Colonic mucosa (tissue), 4 donors: ENCODE results near the gene VSIG4. TPM values are rescaled to one million over a fixed set of nuclear protein-coding genes. Genes with fewer than 3 reads are reported as not detected.

Experiments used
- DNase-seq: peaks from one replicate; pipeline ENCODE4 v3.0.0-alpha.2; 2020
- H3K27ac ChIP-seq: fragments of 200-600 bp; one replicate; pipeline ENCODE4 v1.8.0; 2021
- H3K27me3 ChIP-seq: fragments of 200-600 bp; one replicate; pipeline ENCODE4 v1.8.0; 2021
- H3K36me3 ChIP-seq: fragments of 200-600 bp; one replicate; pipeline ENCODE4 v1.8.0; 2021
- H3K4me1 ChIP-seq: fragments of 200-600 bp; one replicate; pipeline ENCODE4 v1.8.0; 2021; ENCODE audit warnings: mild to moderate bottlenecking
- H3K4me3 ChIP-seq: fragments of 200-600 bp; one replicate; pipeline ENCODE4 v1.8.0; 2021
- H3K9ac ChIP-seq, 2 donors: one replicate each; pipeline ENCODE4 v1.7.0; 2013; ENCODE audit warnings: control low read depth in 2 of 2, low read depth in 2 of 2, low read length in 2 of 2
- H3K9me3 ChIP-seq: fragments of 200-600 bp; one replicate; pipeline ENCODE4 v1.8.0; 2021
- CTCF ChIP-seq: fragments of 200-600 bp; IDR thresholded peaks from one replicate; pipeline ENCODE4 v1.8.0; 2022; ENCODE audit warnings: antibody characterized with exemption, mild to moderate bottlenecking
- intact Hi-C: fragments of 100-400 bp; cut with DNase I; formaldehyde crosslinking; loops from one replicate; pipeline ENCODE4 v1.14.1; 2022
- total RNA-seq, 2 donors: library from RNA; stranded (reverse); fragmentation: NEBNext Ultra II Directional in 1 of 2; extraction: Animal tissue kit (Norgen Biotek cat#: 25700) in 1 of 2; gene quantifications; one replicate each; pipeline ENCODE4 v1.2.1, GENCODE V29; 2021
- donor health status: healthy.
- donor health status: DM: no; HTN: no; CAD: no.
- donor health status: DM: no; HTN: no; CAD: no.

VSIG4 gene
- total RNA-seq, 2 donors from 2014 or later, result 5.7 to 14.1 TPM

GRCh38 chrX:66005830-66006449, 33.9 kb downstream of the VSIG4 start:
- H3K27me3 ChIP-seq, result no peaks in the 10 kb centered on the region
- TF ChIP-seq CTCF, result no peak
- no peak overlapping the region for H3K9ac ChIP-seq
- H3K36me3 ChIP-seq, result no peaks in the 10 kb centered on the region
- no peak overlapping the region for H3K27ac ChIP-seq
- H3K4me1 ChIP-seq, result no peaks in the 10 kb centered on the region
- intact Hi-C loops, result no loop called here
- DNase-seq, result no peak
- H3K9me3 ChIP-seq, result no peaks in the 10 kb centered on the region
- H3K4me3 ChIP-seq, result no peak overlapping the region

- intact Hi-C loops, result no loop called here
- Histone ChIP-seq H3K4me1 (no peaks in the 10 kb centered on the region), H3K27me3 (no peaks in the 10 kb centered on the region), H3K4me3 (no peak overlapping the region), H3K27ac (no peak overlapping the region), H3K9ac (no peak overlapping the region), H3K9me3 (no peaks in the 10 kb centered on the region), H3K36me3 (no peaks in the 10 kb centered on the region)
- DNase-seq, result no peak
- no peak for TF ChIP-seq CTCF
These were observed 34.7 kb downstream of the VSIG4 start for GRCh38 chrX:66004928-66005829.

- Histone ChIP-seq H3K9ac (no peak overlapping the region), H3K27ac (no peak overlapping the region), H3K9me3 (no peaks in the 10 kb centered on the region), H3K27me3 (no peaks in the 10 kb centered on the region), H3K4me1 (no peaks in the 10 kb centered on the region), H3K36me3 (no peaks in the 10 kb centered on the region), H3K4me3 (no peak overlapping the region)
- intact Hi-C loops, result no loop called here
- DNase-seq, result no peak
- no peak for TF ChIP-seq CTCF
These were observed 36.8 kb downstream of the VSIG4 start for GRCh38 chrX:66002824-66003680.

GRCh38 chrX:66001596-66001995, 38.3 kb downstream of the VSIG4 start:
- TF ChIP-seq CTCF, result no peak
- H3K4me1 ChIP-seq, result no peaks in the 10 kb centered on the region
- H3K36me3 ChIP-seq, result no peaks in the 10 kb centered on the region
- no peaks in the 10 kb centered on the region for H3K9me3 ChIP-seq
- no peak for DNase-seq
- H3K27ac ChIP-seq, result no peak overlapping the region
- intact Hi-C loops, result no loop called here
- H3K9ac ChIP-seq, result no peak overlapping the region
- H3K4me3 ChIP-seq, result no peak overlapping the region
- H3K27me3 ChIP-seq, result no peaks in the 10 kb centered on the region

GRCh38 chrX:66000628-66001272, 39.1 kb downstream of the VSIG4 start:
- H3K36me3 ChIP-seq, result no peaks in the 10 kb centered on the region
- no peaks in the 10 kb centered on the region for H3K27me3 ChIP-seq
- no peaks in the 10 kb centered on the region for H3K4me1 ChIP-seq
- no peak overlapping the region for H3K4me3 ChIP-seq
- no peak overlapping the region for H3K27ac ChIP-seq
- no peak for TF ChIP-seq CTCF
- no peaks in the 10 kb centered on the region for H3K9me3 ChIP-seq
- no peak overlapping the region for H3K9ac ChIP-seq
- DNase-seq, result no peak
- intact Hi-C loops, result no loop called here
